ENCODE measurements around the gene LCN2.
"Not testable (repeated sequence)": the region's sequence is repeated elsewhere in the genome, so short reads cannot be mapped to it uniquely, and the experiment has no call there.

Gene LCN2

DNA sequence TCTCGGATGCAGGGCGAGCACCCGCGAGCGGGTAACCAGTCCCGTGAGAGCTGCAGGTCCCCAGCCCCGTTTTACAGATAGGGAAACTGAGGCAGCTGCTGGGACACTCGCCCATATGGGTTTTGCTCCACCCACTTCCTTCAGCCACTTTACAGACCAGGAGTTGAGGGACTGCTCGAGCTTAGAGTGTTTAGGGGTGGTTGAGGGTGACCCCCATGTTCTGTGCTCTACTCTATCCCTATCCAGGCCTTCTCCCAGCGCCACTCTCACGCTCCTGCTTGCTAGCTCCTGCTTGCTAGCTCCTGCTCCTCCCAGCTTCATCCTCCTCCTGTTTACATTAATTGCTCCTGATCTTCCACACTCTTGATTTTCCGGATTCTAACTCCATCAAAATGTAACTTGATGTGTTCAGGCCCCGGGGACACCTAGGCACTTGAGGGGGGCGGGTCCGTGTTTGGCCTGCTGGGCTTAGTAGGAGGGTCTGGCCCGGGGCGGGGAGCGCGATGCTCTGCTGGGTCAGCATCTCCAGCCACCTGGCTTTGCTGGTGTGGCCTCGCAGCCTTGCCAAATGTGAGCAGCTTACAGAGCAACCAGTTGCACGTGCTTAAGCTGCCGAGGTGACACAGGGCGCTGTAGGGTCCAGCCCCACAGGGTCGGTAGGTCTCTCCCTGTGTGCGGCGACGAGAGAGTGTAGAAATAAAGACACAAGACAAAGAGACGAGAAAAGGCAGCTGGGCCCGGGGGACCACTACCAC lies 20.2 kb upstream of the LCN2 start:
- no peak for DNase-seq (ENCODE audit: low read depth)

GRCh38 chr9:128129976-128130590 lies 19.2 kb upstream of the LCN2 start:
- not testable (repeated sequence) for DNase-seq (ENCODE audit: low read depth)

DNA sequence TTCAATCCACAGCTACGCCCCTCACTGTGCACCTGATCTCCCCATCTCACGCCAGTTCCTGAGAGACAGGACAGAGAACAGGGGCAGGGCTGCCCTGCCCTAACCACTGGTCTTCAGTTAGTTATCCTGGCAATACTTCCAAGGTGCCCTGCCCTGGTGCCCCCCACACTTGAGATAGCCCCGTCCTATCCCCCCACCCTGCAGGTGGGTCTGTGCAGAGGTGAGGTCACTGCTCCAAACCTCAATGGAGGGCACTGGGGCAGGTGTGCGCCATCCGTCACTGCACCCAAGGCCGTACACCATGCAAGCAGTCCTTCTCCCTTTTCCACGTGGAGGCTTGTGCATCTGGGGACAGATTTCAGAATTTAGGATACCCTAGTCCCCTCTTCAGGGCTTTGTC lies 18.6 kb upstream of the LCN2 start:
- DNase-seq (ENCODE audit: low read depth): not testable (repeated sequence)

- not testable (repeated sequence) for DNase-seq (ENCODE audit: low read depth)
Observed at GRCh38 chr9:128131346-128131745, 17.9 kb upstream of the LCN2 start.

DNA sequence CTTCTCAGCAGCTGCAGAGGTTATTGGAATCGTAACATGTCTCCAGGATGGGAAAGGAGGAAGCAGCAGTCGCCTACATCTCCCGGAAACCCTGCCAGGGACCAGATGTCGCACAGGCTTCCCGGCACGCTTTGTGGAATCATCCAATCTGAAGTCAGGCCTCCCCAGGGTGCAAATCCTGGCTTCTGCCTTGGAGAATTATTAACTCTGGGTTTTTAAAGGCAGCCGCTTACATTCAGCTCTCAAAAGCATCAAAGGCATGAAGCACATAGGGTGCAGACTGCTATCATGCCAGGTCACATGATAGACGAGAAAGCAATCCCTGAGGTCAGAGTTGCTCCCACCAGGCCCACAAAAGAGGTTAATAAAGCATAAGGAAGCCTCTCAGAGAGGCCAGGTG lies 17.1 kb upstream of the LCN2 start:
- DNase-seq (ENCODE audit: low read depth): not testable (repeated sequence)

- not testable (repeated sequence) for DNase-seq (ENCODE audit: low read depth)
Observed at GRCh38 chr9:128135561-128135960, 13.7 kb upstream of the LCN2 start.

DNA sequence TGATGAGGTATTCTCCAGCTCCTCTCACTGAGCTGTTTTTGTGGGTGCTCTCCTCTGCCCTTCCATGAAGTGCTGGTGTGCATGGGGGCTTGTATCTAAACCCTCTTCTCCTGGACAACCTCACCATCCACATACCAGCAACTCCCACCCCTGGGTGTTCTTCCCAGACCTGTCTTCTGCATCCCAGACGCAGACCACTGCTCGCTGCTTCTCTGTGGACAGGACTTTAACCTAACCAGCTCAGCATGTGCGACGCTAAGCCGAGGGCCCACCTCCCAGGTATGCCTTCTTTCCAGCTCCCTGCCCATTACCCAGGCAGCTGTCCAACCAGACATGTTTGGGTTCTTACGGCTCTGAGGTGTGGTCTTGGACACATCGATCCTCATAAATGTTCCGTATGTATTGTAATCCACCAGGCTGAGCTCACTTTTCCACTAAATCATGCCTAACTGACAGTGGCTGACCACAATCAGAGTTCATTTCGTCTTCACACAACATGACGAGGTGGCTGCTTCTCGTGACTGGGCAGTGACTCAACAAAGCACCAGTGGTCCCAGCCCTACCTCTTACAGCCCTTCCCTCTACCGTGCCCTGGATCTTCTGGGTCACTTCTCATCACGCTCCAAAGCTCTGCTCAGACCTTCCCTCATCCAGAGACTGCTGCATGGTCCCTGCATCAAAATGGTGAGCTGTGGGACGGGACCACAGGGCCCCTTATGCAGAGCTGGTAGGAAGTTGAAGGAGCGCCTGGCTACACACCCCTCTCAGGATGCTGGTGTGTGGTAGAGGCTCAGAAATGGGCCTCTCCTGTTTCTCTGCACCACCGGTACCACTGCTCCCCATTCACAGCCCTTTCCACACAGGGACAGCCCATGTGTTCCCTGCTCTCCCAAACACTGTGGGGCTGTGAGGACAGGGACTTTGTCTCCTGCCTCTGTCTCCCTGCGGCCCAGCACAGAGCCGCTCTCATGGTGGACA lies 12.1 kb upstream of the LCN2 start:
- DNase-seq (ENCODE audit: low read depth): no peak

DNA sequence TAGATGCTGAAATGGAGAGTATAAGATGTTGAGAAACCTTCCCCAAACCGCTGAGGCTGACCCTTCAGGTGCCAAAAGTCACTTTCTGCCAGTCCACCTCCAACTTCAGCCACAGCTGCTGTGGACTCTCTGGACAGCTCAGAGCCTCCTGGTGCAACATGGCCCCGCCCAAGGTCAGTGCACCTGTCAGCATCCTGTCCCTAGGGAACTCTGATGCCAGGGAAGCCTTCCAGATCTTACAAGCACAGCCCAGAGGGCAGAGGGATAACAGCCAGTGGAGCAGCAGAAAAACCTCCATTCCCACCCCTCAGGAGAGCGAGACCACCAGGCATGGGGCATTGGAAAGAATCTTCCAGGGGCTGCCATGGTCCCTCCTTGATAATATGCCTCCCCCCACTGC lies 11.3 kb upstream of the LCN2 start:
- no peak for DNase-seq (ENCODE audit: low read depth)

GRCh38 chr9:128139621-128140020 lies 9.6 kb upstream of the LCN2 start:
- DNase-seq (ENCODE audit: low read depth): no peak

DNA sequence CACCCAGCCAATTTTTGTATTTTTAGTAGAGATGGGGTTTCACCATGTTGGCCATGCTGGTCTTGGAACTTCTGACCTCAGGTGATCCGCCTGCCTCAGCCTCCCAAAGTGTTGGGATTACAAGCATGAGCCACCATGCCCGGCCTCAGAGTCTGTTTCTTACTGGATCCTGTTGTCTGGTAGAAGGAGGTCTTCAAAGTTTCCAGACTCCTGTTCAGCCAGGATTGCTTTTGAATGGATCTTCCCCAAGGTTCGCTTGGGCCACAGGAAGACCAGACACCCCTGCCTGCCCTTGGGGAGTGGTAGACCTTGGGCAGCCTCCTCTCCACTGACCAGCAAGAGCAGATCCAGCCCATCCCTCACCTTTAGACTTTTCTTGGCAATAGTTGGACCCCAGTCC lies 7.6 kb upstream of the LCN2 start:
- DNase-seq (ENCODE audit: low read depth): no peak

- DNase-seq (ENCODE audit: low read depth): no peak
Observed at GRCh38 chr9:128142061-128142460, 7.2 kb upstream of the LCN2 start.

DNA sequence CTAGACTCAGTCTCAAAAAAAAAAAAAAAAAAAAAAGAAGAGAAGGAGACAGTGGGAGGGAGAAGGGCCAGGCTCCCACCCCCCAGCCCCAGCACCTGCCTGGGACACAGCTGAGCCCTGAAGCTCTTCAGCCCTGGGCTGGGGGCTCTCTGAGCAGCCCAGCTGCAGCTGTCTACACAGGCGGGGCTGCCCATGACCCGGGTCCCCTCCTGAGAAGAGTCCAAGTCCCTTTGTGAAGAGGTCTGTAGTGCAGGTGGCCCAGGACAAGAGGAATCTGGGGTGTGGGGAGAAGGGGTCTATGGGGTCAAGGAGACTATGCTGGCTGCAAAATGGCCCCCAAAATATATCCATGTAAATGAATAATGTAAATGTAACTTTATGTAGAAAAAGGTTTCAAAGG lies 6.7 kb upstream of the LCN2 start:
- DNase-seq (ENCODE audit: low read depth): no peak

DNA sequence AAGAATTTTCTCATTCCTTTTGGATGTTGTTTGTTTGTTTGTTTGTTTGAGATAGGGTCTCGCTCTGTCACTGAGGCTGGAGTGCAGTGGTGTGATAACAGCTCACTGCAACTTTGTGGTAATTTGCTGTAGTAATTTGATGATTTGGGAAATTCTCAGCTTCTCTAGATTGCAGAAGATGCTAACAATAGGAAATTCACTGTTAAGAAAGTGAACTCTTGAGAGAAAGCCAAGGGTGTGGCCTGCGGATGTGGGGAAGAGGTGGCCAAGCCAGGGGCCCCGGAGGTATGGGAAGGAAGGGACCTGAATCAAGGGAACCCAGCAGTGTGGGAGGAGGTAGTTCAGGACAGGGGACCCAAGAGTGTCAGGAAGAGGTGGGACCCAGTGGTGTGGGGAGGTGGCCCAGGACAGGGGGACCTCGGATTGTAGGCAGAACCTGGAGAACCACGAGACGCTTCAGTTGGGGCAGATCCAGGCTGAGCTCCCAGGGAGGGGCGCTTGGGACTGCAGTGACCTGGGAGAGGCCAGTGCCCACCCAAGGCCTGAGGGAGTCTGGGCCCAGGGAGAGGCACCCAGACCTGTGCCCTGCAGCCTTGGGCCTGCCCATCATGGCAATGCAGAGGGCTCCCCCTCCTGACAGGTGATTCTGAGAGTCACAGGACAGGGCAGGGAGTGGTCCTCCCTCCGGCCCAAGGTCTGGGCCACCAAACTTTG lies 5.6 kb upstream of the LCN2 start:
- no peak for DNase-seq (ENCODE audit: low read depth)

- no peak for DNase-seq (ENCODE audit: low read depth)
Observed at GRCh38 chr9:128144239-128145181, 4.7 kb upstream of the LCN2 start.

DNA sequence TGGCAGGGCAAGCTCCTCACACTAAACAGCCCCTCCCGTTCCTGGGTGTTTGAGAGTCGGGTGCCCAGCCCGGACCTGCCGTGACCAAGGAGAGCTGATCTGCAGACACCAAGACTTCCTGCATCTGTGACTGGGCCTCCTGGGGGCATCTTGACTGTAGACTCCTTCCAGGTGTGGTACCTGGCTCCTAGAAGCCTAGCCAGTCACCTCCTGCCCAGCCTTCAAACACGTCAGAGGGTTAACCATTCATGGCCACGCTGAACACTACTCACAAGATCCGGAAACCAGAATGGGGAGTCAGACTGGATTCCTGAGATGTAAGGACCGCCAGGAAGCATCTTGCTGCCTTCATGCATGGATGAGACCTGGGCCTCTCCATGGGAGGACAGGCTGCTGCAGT lies 3.7 kb upstream of the LCN2 start:
- DNase-seq (ENCODE audit: low read depth): no peak

GRCh38 chr9:128145951-128146351 lies 3.3 kb upstream of the LCN2 start:
- DNase-seq (ENCODE audit: low read depth): no peak

- DNase-seq (ENCODE audit: low read depth): no peak
Observed at GRCh38 chr9:128146591-128147120, 2.6 kb upstream of the LCN2 start.

- DNase-seq (ENCODE audit: low read depth): no peak
Observed at GRCh38 chr9:128148509-128149000, 698 bp upstream of the LCN2 start.

GRCh38 chr9:128149951-128150593 lies 819 bp downstream of the LCN2 start:
- no peak for DNase-seq (ENCODE audit: low read depth)
